K562 (cell line): ENCODE data around the gene PRR16. TPM values are rescaled to one million over a fixed set of nuclear protein-coding genes. Genes with fewer than 3 reads are reported as not detected.

Experiments used
- ATAC-seq: fragments of 200-7000 bp; cut with Tn5 transposase; 3 replicates; pipeline ENCODE4 v1.9.1; 2020; ENCODE audit warnings: moderate library complexity
- BruUV-seq: library from RNA; stranded (reverse); fragments of 400-500 nt; replicated peaks from 2 replicates; lab custom pipeline; 2021; lab: Mats Ljungman, UMichigan
- CTCF ChIA-PET: fragments of 300-600 bp; formaldehyde crosslinking; extraction: SDS; loops from one replicate; lab custom pipeline; 2021; ENCODE audit warnings: low intra/inter-chr PET ratio; lab: Yijun Ruan, JAX
- POLR2A ChIA-PET: fragments of 300-600, 350-650 bp; sonication (Branson Sonifier 250); formaldehyde crosslinking; extraction: SDS; loops from one replicate; lab custom pipeline; 2021; ENCODE audit warnings: antibody characterized with exemption, inconsistent platforms; lab: Yijun Ruan, JAX
- DNase-seq, 4 experiments: peaks; one replicate each; pipeline versions ENCODE4 v3.0.0 to v3.0.0-alpha.2; 2011 to 2018; ENCODE audit warnings: low spot score in 3 of 4, mixed read lengths in 3 of 4; ENCODE audit errors: extremely low read depth in 1 of 4
- FAIRE-seq: peaks from 2 replicates; lab custom pipeline; 2011; peaks lifted over from hg19 to GRCh38; lab: Jason Lieb, UNC
- H2AFZ ChIP-seq: 2 replicates; pipeline ENCODE4 v1.6.0; 2011; ENCODE audit warnings: low read depth, low read length, control low read depth, inconsistent platforms
- H3K27ac ChIP-seq: fragments of 200-600 bp; 3 replicates; pipeline ENCODE4 v1.8.0; 2011; ENCODE audit warnings: low read depth, mild to moderate bottlenecking, control low read depth, inconsistent platforms, low read length, moderate library complexity, mixed read lengths; ENCODE audit errors: extremely low read depth
- H3K27me3 ChIP-seq, 2 experiments: fragments of 300-600 bp in 1 of 2; 2 replicates in 1 of 2; 3 replicates in 1 of 2; pipeline versions ENCODE4 v1.6.0 to v1.8.0; 2011; ENCODE audit warnings: inconsistent platforms in 2 of 2, low read length in 2 of 2, mild to moderate bottlenecking in 1 of 2, mixed read lengths in 1 of 2, moderate library complexity in 1 of 2; ENCODE audit not compliant: control insufficient read depth in 2 of 2, insufficient read depth in 2 of 2
- H3K36me3 ChIP-seq: fragments of 300-600 bp; 3 replicates; pipeline ENCODE4 v1.8.0; 2011; ENCODE audit warnings: mild to moderate bottlenecking, low read length, inconsistent platforms; ENCODE audit not compliant: control insufficient read depth, insufficient read depth
- H3K4me1 ChIP-seq, 2 experiments: fragments of 200-600 bp in 1 of 2; replicated peaks in 1 of 2; 2 replicates in 1 of 2; 3 replicates in 1 of 2; pipeline versions ENCODE4 v1.5.1 to v1.8.0; 2011; ENCODE audit warnings: inconsistent platforms in 2 of 2, low read length in 2 of 2, mild to moderate bottlenecking in 1 of 2, mixed read lengths in 1 of 2, moderate library complexity in 1 of 2; ENCODE audit not compliant: control insufficient read depth in 2 of 2, insufficient read depth in 2 of 2
- H3K4me2 ChIP-seq: 2 replicates; pipeline ENCODE4 v1.6.1; 2011; ENCODE audit warnings: low read length, control low read depth, inconsistent platforms, mixed read lengths; ENCODE audit not compliant: insufficient read depth
- H3K4me3 ChIP-seq: fragments of 200-600 bp; sonication (generic), shearing (Covaris generic); 2 replicates; pipeline ENCODE4 v1.5.1; 2016; ENCODE audit warnings: control low read depth, inconsistent platforms
- H3K79me2 ChIP-seq: fragments of 200-600 bp; 3 replicates; pipeline ENCODE4 v1.8.0; 2011; ENCODE audit warnings: low read length, inconsistent platforms; ENCODE audit not compliant: control insufficient read depth, insufficient read depth
- H3K9ac ChIP-seq, 2 experiments: 2 replicates each; pipeline versions ENCODE4 v1.6.0 to v1.6.1; 2011; ENCODE audit warnings: low read depth in 2 of 2, low read length in 2 of 2, control low read depth in 1 of 2, inconsistent platforms in 1 of 2, mild to moderate bottlenecking in 1 of 2, mixed read lengths in 1 of 2; ENCODE audit not compliant: insufficient read depth in 1 of 2
- H3K9me1 ChIP-seq: one replicate; pipeline ENCODE4 v1.6.0; 2011; ENCODE audit warnings: inconsistent platforms, mild to moderate bottlenecking, low read length, moderate library complexity; ENCODE audit not compliant: control insufficient read depth, insufficient read depth
- H3K9me3 ChIP-seq: replicated peaks from 2 replicates; pipeline ENCODE4 v1.5.1; 2011; ENCODE audit warnings: low read depth, low read length, inconsistent platforms; ENCODE audit not compliant: control insufficient read depth, insufficient read depth
- H4K20me1 ChIP-seq: replicated peaks from 2 replicates; pipeline ENCODE4 v1.6.1; 2011; ENCODE audit warnings: low read length, inconsistent platforms, mixed read lengths; ENCODE audit not compliant: control insufficient read depth, insufficient read depth
- DDX20 ChIP-seq: fragments of 450-650 bp; IDR thresholded peaks from 2 replicates; pipeline ENCODE4 v1.6.1; 2016; ENCODE audit warnings: missing genetic modification characterization, low read depth, mild to moderate bottlenecking, missing compliant biosample characterization, moderate library complexity
- NFIC ChIP-seq: fragments of 450-650 bp; IDR thresholded peaks from 2 replicates; pipeline ENCODE4 v1.6.1; 2017; ENCODE audit warnings: mild to moderate bottlenecking, inconsistent platforms
- REST ChIP-seq, 2 experiments: fragments of 450-650 bp; formaldehyde crosslinking in 1 of 2; IDR thresholded peaks; 2 replicates each; pipeline versions ENCODE4 v1.4.0 to v1.6.1; 2014 to 2020; ENCODE audit warnings: mild to moderate bottlenecking in 2 of 2, borderline replicate concordance in 1 of 2, low read depth in 1 of 2
- ZFP1 ChIP-seq: fragments of 450-650 bp; formaldehyde crosslinking; IDR thresholded peaks from 2 replicates; pipeline ENCODE4 v1.4.0; 2020; ENCODE audit warnings: mild to moderate bottlenecking, mixed read lengths
- WGBS: fragments of 100-300 bp; shearing (Covaris generic); methylation state at CpG from one replicate; pipeline ENCODE4 v1.1.6; 2016; ENCODE audit warnings: low coverage, mixed read lengths; ENCODE audit not compliant: insufficient coverage; ENCODE audit errors: missing lambda C conversion rate; 5-methylcytosine and 5-hydroxymethylcytosine counted together
- in situ Hi-C: fragments of 300-500 bp; cut with MboI; formaldehyde crosslinking; loops from 4 replicates; pipeline ENCODE4 v1.15.0; 2018; ENCODE audit warnings: inconsistent platforms, mixed read lengths
- intact Hi-C: fragments of 100-400 bp; cut with micrococcal nuclease; formaldehyde crosslinking; loops from 2 replicates; pipeline ENCODE4 v1.14.2; 2022
- polyA plus RNA-seq, 8 experiments: library from polyadenylated mRNA; depleted of rRNA in 4 of 8; stranded (reverse) in 5 of 8; unstranded in 3 of 8; fragments of >200 nt; fragmentation: Nextera tagmentation in 2 of 8; fragmentation: Illumina TruSeq in 1 of 8; extraction: Ambion mirVana in 2 of 8; extraction: Trizol in 1 of 8; gene quantifications; 2 replicates each; pipeline versions ENCODE4 v1.2.1 to v1.2.3, GENCODE V29; 2011 to 2014; ENCODE audit warnings: inconsistent platforms in 1 of 8, missing spikeins in 1 of 8
- total RNA-seq, 7 experiments: library from RNA; depleted of rRNA in 6 of 7; stranded (reverse); fragments of >200 nt in 6 of 7; fragmentation: Illumina TruSeq in 2 of 7; extraction: Trizol in 2 of 7; gene quantifications; 2 replicates each; pipeline versions ENCODE4 v1.2.1 to v1.2.3, GENCODE V29; 2011 to 2021; ENCODE audit warnings: low replicate concordance in 1 of 7
- TF ChIP-seq, protein P1 (sequence below), 2 experiments: fragments of 450-650 bp in 1 of 2; sonication (generic) in 1 of 2; formaldehyde crosslinking in 1 of 2; IDR thresholded peaks in 1 of 2; conservative IDR thresholded peaks in 1 of 2; 2 replicates each; pipeline versions ENCODE4 v1.6.1 to v1.8.1; 2016 to 2023; ENCODE audit warnings: mild to moderate bottlenecking in 2 of 2, moderate library complexity in 2 of 2, inconsistent platforms in 1 of 2, missing genetic modification reagents in 1 of 2

PRR16 gene
- total and polyA plus RNA-seq, 9 of the 15 experiments (the other 6 are each of a cell fraction or from before 2014, with no cell fraction given), result 0.61 to 10.1 (median 3.3) TPM

DNA sequence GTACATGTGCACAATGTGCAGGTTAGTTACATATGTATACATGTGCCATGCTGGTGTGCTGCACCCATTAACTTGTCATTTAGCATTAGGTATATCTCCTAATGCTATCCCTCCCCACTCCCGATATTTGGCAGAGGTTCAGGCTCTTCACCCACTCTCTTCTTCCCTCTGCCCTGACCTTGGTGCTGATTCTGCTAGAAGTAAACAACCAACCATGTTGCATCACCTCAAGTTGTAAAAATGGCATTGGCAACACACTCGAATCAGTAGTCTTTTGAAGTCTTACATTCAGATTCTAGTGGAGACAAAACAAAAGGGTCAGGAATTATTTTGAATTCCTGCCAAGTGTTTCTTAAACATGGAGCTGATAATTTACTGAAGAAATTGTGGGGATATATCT is 40.0 kb downstream of the PRR16 start:
- Histone ChIP-seq H3K27me3 (no peaks in the 10 kb centered on the region), H3K4me1 (peaks cover 0 to 3% of the 10 kb centered on the region in 2 experiments; a peak in 2 of 5 replicates), H3K27ac (no peak overlapping the region), H3K9me3 (no peaks in the 10 kb centered on the region), H4K20me1 (no peaks in the 10 kb centered on the region), H3K4me2 (no peak overlapping the region), H3K36me3 (no peaks in the 10 kb centered on the region)
- no TSS peak for BruUV-seq
- no peak for FAIRE-seq
- intact Hi-C loops, result no loop called here
- DNase-seq, result no peak
- no peak for ATAC-seq
- CTCF ChIA-PET, result no interaction called here
- POLR2A ChIA-PET, result no interaction called here
- no peak for TF ChIP-seq DDX20 (tag)
- TF ChIP-seq REST (IDR thresholded peaks at IDR 0.05; ENCODE audit: borderline replicate concordance), result peak; percentile 68
- TF ChIP-seq REST (CRISPR knock-in tag; IDR thresholded peaks at IDR 0.05; ENCODE audit: low read depth), result no peak
- TF ChIP-seq, protein P1, sequence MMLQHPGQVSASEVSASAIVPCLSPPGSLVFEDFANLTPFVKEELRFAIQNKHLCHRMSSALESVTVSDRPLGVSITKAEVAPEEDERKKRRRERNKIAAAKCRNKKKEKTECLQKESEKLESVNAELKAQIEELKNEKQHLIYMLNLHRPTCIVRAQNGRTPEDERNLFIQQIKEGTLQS (IDR thresholded peaks at IDR 0.05), result 0 out of 2 replicates have a peak, but pooled peaks have one; percentile 43
- TF ChIP-seq, protein P1 (CRISPR knock-in tag; conservative IDR thresholded peaks at IDR 0.05), result no peak
- 0 out of 2 replicates have a peak, but pooled peaks have one; percentile 10 for TF ChIP-seq NFIC
- TF ChIP-seq ZFP1 (CRISPR knock-in tag), result no peak
- TF ChIP-seq, all 486 proteins: peak for 3
- Histone ChIP-seq H3K79me2 (peaks cover 16% of the 10 kb centered on the region), H3K9ac (no peak overlapping the region), H2AFZ (no peak overlapping the region), H3K4me3 (no peak overlapping the region), H3K9me1 (no peaks in the 10 kb centered on the region)
- WGBS, result 44% methylated on average over 2 of the region's 2 CpGs
- in situ Hi-C loops, result no loop called here
